Stomach (tissue), 9 donors: ENCODE measurements around the gene MRPL53. TPM values are rescaled to one million over a fixed set of nuclear protein-coding genes. Genes with fewer than 3 reads are reported as not detected.
A peak's percentile ranks its signal among the peaks of the same experiment; 100 is the strongest.

Experiments
- DNase-seq, 2 donors: peaks; one replicate each; pipeline versions ENCODE4 v3.0.0 to v3.0.0-alpha.2; 2013 to 2019
- H3K27ac ChIP-seq, 5 donors: fragments of 200-600 bp in 4 of 5; sonication (generic) in 4 of 5; one replicate each; pipeline ENCODE4 v1.5.1; 2013 to 2019; ENCODE audit warnings: mild to moderate bottlenecking in 1 of 5, moderate library complexity in 1 of 5
- H3K27me3 ChIP-seq, 3 donors: fragments of 200-600 bp; sonication (generic); one replicate each; pipeline ENCODE4 v1.5.1; 2017 to 2019; ENCODE audit warnings: mixed run types in 1 of 3
- H3K36me3 ChIP-seq, 4 donors: fragments of 200-600 bp; sonication (generic); 1 replicate in 3 of 4; 2 replicates in 1 of 4; pipeline ENCODE4 v1.5.1; 2016 to 2019
- H3K4me1 ChIP-seq, 4 donors: fragments of 200-600 bp; sonication (generic); one replicate each; pipeline ENCODE4 v1.5.1; 2016 to 2019
- H3K4me3 ChIP-seq, 4 donors: fragments of 200-600 bp; sonication (generic) in 3 of 4; one replicate each; pipeline ENCODE4 v1.5.1; 2016 to 2019; ENCODE audit warnings: mild to moderate bottlenecking in 1 of 4
- H3K9me3 ChIP-seq, 4 donors: fragments of 200-600 bp; sonication (generic); one replicate each; pipeline ENCODE4 v1.5.1; 2016 to 2019
- EP300 ChIP-seq: sonication (generic); formaldehyde crosslinking; IDR thresholded peaks from one replicate; pipeline ENCODE4 v1.6.1; 2017; ENCODE audit warnings: antibody characterized with exemption
- POLR2A ChIP-seq, 4 donors: fragments of 450-650 bp; IDR thresholded peaks; one replicate each; pipeline ENCODE4 v1.6.1; 2016; ENCODE audit warnings: antibody characterized with exemption in 4 of 4, control low read depth in 2 of 4, mild to moderate bottlenecking in 1 of 4, moderate library complexity in 1 of 4
- POLR2AphosphoS5 ChIP-seq, 3 donors: sonication (generic); formaldehyde crosslinking; IDR thresholded peaks; one replicate each; pipeline ENCODE4 v1.6.1; 2016; ENCODE audit warnings: antibody characterized with exemption in 3 of 3
- WGBS, 5 donors: extraction: QIAGEN DNeasy Blood & Tissue Kit in 3 of 5; methylation state at CpG; one replicate each; pipeline versions ENCODE4 v1.1.5 to v1.1.7; 2013 to 2018; 5-methylcytosine and 5-hydroxymethylcytosine counted together
- intact Hi-C: fragments of 100-400 bp; cut with DNase I; formaldehyde crosslinking; loops from one replicate; pipeline ENCODE4 v1.15.1; 2023; ENCODE audit warnings: low total_unique reads
- polyA plus RNA-seq, 3 donors: library from polyadenylated mRNA; stranded (reverse); fragments of 200-250 nt; gene quantifications; one replicate each; pipeline ENCODE4 v1.2.3, GENCODE V29; 2013
- total RNA-seq, 5 donors: library from RNA; depleted of rRNA; stranded (reverse); fragments of >200 nt; gene quantifications; one replicate each; pipeline versions ENCODE4 v1.1.0 to v1.2.3, GENCODE V29; 2014 to 2016
- TF ChIP-seq, protein P1 (sequence below), 7 experiments: fragments of 450-650 bp in 4 of 7; fragments of 200-600 bp in 3 of 7; sonication (generic) in 3 of 7; IDR thresholded peaks; one replicate each; pipeline ENCODE4 v1.5.1; 2016 to 2019; ENCODE audit warnings: antibody characterized with exemption in 7 of 7, control low read depth in 2 of 7, mild to moderate bottlenecking in 1 of 7
- donor health status: healthy with polysubstance abuse.
- donor health status: Bipolar disorder and iron deficiency.
- donor health status: healthy.

MRPL53 gene
- total and polyA plus RNA-seq, 8 donors = 4.6 to 335 (median 81.3) TPM

DNA sequence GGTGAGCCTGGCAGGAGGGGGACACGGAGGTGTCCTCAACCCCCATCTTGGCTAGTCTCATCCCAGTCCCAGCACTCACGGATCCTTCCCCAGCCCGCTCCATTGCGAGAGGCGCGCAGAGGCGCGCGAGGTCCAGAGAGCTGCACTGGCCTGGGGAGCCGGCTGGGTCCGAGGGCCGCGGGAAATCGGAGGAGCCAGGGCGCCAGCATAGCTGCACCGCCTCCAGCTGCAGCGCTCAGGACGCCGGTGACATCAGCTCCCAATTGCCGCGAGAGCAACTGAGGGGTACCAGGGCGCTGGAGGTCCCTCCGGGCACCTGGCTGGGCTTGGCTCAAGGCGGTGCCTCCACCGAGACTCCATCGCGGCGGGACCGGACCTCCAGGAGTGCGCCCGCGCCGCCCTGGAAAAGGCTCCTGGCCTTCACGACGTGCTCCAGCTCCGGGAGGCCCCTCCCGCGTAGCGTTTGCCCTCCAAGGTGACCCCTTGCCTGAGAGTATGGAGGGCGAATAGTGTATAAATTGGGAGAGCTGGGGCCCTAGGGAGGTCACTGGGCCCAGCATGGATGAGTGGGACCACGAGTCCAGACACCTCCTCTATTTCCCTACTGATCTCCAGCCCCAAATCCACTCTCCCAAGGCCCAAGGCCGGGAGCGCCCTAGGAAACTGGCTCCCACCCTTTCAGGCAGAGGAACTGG lies 36.2 kb downstream of the MRPL53 start:
- H3K27ac ChIP-seq = peak overlapping the region in 1 of 5 donors; percentile 13
- peaks cover 0 to 15% (median 15%) of the 10 kb centered on the region in 4 donors for H3K36me3 ChIP-seq
- H3K27me3 ChIP-seq = peaks cover 0 to 16% (median 5%) of the 10 kb centered on the region in 3 donors
- TF ChIP-seq, protein P1, sequence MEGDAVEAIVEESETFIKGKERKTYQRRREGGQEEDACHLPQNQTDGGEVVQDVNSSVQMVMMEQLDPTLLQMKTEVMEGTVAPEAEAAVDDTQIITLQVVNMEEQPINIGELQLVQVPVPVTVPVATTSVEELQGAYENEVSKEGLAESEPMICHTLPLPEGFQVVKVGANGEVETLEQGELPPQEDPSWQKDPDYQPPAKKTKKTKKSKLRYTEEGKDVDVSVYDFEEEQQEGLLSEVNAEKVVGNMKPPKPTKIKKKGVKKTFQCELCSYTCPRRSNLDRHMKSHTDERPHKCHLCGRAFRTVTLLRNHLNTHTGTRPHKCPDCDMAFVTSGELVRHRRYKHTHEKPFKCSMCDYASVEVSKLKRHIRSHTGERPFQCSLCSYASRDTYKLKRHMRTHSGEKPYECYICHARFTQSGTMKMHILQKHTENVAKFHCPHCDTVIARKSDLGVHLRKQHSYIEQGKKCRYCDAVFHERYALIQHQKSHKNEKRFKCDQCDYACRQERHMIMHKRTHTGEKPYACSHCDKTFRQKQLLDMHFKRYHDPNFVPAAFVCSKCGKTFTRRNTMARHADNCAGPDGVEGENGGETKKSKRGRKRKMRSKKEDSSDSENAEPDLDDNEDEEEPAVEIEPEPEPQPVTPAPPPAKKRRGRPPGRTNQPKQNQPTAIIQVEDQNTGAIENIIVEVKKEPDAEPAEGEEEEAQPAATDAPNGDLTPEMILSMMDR (IDR thresholded peaks at IDR 0.05) = no peak
- TF ChIP-seq POLR2A (IDR thresholded peaks at IDR 0.05) = no peak
- TF ChIP-seq EP300 = no peak
- TF ChIP-seq POLR2AphosphoS5 (IDR thresholded peaks at IDR 0.05) = no peak
- no peak for DNase-seq
- WGBS, 5 donors = 74 to 88% (median 81%) methylated on average over 17 to 43 of the region's 43 CpGs
- no peak overlapping the region for H3K4me3 ChIP-seq
- peaks cover 20 to 49% (median 33%) of the 10 kb centered on the region in 4 donors for H3K4me1 ChIP-seq
- no peaks in the 10 kb centered on the region for H3K9me3 ChIP-seq
- intact Hi-C loops = no loop called here

- WGBS, 5 donors = 80 to 90% (median 83%) methylated on average over 11 of the region's 11 CpGs
- TF ChIP-seq POLR2AphosphoS5 (IDR thresholded peaks at IDR 0.05) (no peak), EP300 (no peak), POLR2A (IDR thresholded peaks at IDR 0.05) (no peak)
- TF ChIP-seq, protein P1 (IDR thresholded peaks at IDR 0.05) = no peak
- Histone ChIP-seq H3K4me3 (no peak overlapping the region), H3K27ac (no peak overlapping the region), H3K9me3 (no peaks in the 10 kb centered on the region), H3K4me1 (no peaks in the 10 kb centered on the region), H3K27me3 (no peaks in the 10 kb centered on the region), H3K36me3 (peaks cover 31 to 73% (median 71%) of the 10 kb centered on the region in 4 donors)
- intact Hi-C loops = no loop called here
- DNase-seq = no peak
Observed at GRCh38 chr2:74430502-74430901, 42.0 kb downstream of the MRPL53 start.

DNA sequence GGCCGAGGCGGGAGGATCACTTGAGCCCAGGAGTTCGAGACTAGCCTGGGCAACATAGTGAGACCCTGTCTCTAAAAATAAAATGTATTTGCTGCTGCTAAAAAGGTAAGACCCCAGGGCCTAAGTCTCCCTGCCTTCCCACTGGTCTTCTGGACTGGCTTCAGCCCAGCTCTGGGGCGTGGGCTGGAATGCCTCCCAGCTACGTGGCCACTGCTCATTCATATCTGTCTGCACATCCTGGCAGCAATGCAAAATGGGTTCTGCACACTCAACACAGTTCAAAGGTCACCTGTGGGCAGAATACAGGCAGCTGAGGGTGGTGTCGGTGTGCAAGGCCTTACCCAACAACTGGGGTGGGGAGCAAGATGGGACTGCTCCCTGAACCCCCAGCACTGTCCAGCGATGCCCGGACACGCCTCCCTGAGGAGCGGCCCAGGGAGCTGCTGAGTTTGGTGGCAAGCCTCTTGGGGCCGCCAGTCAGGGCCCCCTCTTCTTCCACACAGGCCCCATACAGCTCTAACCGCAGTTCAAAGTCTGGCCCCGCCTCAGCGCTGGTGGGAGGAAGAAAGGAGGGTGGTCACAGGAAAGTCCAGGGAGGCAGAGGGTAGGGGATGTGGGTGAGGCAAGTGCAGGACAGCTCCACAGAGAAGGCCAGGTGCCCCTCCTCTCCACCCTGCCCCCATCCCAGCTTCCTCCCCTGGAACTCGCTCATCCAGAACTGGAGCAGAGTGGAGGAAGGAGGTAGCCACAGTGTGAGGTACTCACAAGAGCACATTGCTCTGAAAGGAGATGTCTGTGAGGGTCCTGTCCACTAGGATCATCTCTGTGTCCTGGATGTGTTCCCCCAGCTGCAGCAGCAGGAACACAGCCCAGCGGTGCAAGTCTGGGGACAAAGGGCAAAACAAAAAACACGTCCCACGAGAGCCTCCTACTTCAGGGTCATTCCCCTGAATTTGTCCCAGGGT lies 42.7 kb downstream of the MRPL53 start:
- intact Hi-C loops = no loop called here
- DNase-seq = peak in 1 of 2 donors; percentile 53
- Histone ChIP-seq H3K9me3 (no peaks in the 10 kb centered on the region), H3K36me3 (peaks cover 32 to 80% (median 78%) of the 10 kb centered on the region in 4 donors), H3K27me3 (no peaks in the 10 kb centered on the region), H3K4me3 (no peak overlapping the region), H3K27ac (no peak overlapping the region), H3K4me1 (no peaks in the 10 kb centered on the region)
- TF ChIP-seq, protein P1 (IDR thresholded peaks at IDR 0.05) = no peak
- 67 to 81% (median 72%) methylated on average over 16 to 18 of the region's 18 CpGs for WGBS, 5 donors

GRCh38 chr2:74428675-74429074 lies 43.8 kb downstream of the MRPL53 start:
- 70 to 90% (median 87%) methylated on average over 5 of the region's 5 CpGs for WGBS, 5 donors
- Histone ChIP-seq H3K4me1 (no peaks in the 10 kb centered on the region), H3K9me3 (no peaks in the 10 kb centered on the region), H3K36me3 (peaks cover 32 to 84% (median 79%) of the 10 kb centered on the region in 4 donors), H3K27ac (no peak overlapping the region), H3K4me3 (no peak overlapping the region), H3K27me3 (no peaks in the 10 kb centered on the region)
- DNase-seq = no peak
- intact Hi-C loops = no loop called here
- TF ChIP-seq, protein P1 (IDR thresholded peaks at IDR 0.05) = no peak
- TF ChIP-seq EP300 (no peak), POLR2A (IDR thresholded peaks at IDR 0.05) (no peak), POLR2AphosphoS5 (IDR thresholded peaks at IDR 0.05) (no peak)
